Breast epithelium (tissue), 4 donors: ENCODE results near the gene GLYR1. TPM values are rescaled to one million over a fixed set of nuclear protein-coding genes. Genes with fewer than 3 reads are reported as not detected.

Source experiments
- DNase-seq, 2 donors: peaks; one replicate each; pipeline ENCODE4 v3.0.0-alpha.2; 2019; ENCODE audit warnings: low spot score in 2 of 2
- H3K27ac ChIP-seq, 2 donors: fragments of 200-600 bp; sonication (generic) in 1 of 2; one replicate each; pipeline ENCODE4 v1.5.1; 2016 to 2019; ENCODE audit warnings: mild to moderate bottlenecking in 1 of 2
- H3K27me3 ChIP-seq, 2 donors: fragments of 200-600 bp; sonication (generic) in 1 of 2; one replicate each; pipeline versions ENCODE4 v1.5.1 to v1.6.0; 2017 to 2019; ENCODE audit warnings: control low read depth in 1 of 2, mild to moderate bottlenecking in 1 of 2
- H3K36me3 ChIP-seq: fragments of 200-600 bp; one replicate; pipeline ENCODE4 v1.5.1; 2019
- H3K4me1 ChIP-seq, 2 donors: fragments of 200-600 bp; sonication (generic); one replicate each; pipeline ENCODE4 v1.5.1; 2016 to 2019; ENCODE audit warnings: control low read depth in 1 of 2
- H3K4me3 ChIP-seq, 3 donors: fragments of 200-600 bp; sonication (generic); 1 replicate in 2 of 3; 2 replicates in 1 of 3; pipeline ENCODE4 v1.5.1; 2016 to 2019; ENCODE audit warnings: mild to moderate bottlenecking in 3 of 3, moderate library complexity in 2 of 3
- H3K9me3 ChIP-seq, 2 donors: fragments of 200-600 bp; sonication (generic) in 1 of 2; one replicate each; pipeline ENCODE4 v1.5.1; 2016 to 2019; ENCODE audit warnings: control low read depth in 1 of 2
- POLR2A ChIP-seq: fragments of 450-650 bp; IDR thresholded peaks from one replicate; pipeline ENCODE4 v1.6.1; 2016; ENCODE audit warnings: antibody characterized with exemption, mild to moderate bottlenecking, moderate library complexity
- POLR2AphosphoS5 ChIP-seq, 3 donors: sonication (generic); formaldehyde crosslinking; IDR thresholded peaks; one replicate each; pipeline ENCODE4 v1.6.1; 2017; ENCODE audit warnings: antibody characterized with exemption in 3 of 3
- intact Hi-C: fragments of 100-400 bp; cut with DNase I; formaldehyde crosslinking; loops from one replicate; pipeline ENCODE4 v1.15.1; 2023; ENCODE audit warnings: low total_unique reads
- total RNA-seq, 3 donors: library from RNA; depleted of rRNA; stranded (reverse); fragments of >200 nt; gene quantifications; one replicate each; pipeline ENCODE4 v1.1.0, GENCODE V29; 2016
- TF ChIP-seq, protein P1 (sequence below), 3 donors: fragments of 450-650 bp; IDR thresholded peaks; one replicate each; pipeline ENCODE4 v1.5.1; 2016 to 2017; ENCODE audit warnings: antibody characterized with exemption in 3 of 3, mild to moderate bottlenecking in 3 of 3, moderate library complexity in 3 of 3

The GLYR1 gene
- total RNA-seq, 3 donors from 2014 or later = 57.2 to 79.0 (median 58.1) TPM

DNA sequence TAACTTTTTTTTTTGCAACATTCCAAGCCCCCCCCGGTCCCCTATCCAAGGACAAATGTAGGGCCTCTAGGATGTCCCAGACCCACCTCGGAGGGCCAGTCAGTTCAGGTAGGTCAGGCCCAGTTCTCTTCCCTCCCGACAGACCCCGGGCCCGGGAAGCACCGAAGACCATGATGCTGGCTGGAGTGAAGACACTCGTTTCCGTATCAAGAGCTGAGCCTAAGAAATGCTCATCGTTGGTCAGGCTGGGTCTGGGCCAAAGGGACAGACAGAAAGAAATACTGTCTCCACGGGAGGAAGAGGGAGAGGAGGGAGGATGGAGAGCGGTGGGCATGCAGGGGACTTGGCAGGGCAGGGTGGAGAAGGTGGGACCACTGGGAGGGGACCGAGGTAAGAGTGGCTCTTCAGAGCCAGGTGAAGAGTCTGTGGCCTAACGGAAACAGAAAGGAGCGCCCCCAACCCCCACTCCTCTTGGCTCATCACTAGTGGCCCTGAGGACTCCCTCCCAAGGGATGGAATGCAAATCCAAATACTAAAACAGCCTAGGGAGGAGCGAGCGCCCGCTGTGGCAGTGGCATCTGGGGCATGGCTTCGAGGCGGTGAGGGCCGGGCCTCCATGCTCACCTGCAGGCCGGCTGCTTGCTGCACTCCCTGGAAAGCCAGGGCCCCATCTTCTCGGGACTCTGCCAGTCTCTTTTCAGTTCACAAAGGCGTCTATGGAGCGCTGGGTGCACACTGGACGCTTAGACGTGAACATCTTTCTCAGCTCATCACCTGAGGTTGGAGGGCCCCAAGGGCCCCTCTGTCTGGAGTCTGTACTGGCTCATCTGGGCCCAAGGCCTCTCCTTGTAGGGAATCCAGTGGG, 43.0 kb downstream of the GLYR1 start:
- TF ChIP-seq POLR2AphosphoS5 (IDR thresholded peaks at IDR 0.05) = no peak
- no peak for TF ChIP-seq POLR2A
- TF ChIP-seq, protein P1, sequence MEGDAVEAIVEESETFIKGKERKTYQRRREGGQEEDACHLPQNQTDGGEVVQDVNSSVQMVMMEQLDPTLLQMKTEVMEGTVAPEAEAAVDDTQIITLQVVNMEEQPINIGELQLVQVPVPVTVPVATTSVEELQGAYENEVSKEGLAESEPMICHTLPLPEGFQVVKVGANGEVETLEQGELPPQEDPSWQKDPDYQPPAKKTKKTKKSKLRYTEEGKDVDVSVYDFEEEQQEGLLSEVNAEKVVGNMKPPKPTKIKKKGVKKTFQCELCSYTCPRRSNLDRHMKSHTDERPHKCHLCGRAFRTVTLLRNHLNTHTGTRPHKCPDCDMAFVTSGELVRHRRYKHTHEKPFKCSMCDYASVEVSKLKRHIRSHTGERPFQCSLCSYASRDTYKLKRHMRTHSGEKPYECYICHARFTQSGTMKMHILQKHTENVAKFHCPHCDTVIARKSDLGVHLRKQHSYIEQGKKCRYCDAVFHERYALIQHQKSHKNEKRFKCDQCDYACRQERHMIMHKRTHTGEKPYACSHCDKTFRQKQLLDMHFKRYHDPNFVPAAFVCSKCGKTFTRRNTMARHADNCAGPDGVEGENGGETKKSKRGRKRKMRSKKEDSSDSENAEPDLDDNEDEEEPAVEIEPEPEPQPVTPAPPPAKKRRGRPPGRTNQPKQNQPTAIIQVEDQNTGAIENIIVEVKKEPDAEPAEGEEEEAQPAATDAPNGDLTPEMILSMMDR (IDR thresholded peaks at IDR 0.05) = no peak
- Histone ChIP-seq H3K9me3 (no peaks in the 10 kb centered on the region), H3K27me3 (no peaks in the 10 kb centered on the region), H3K4me1 (peaks cover 0 to 6% of the 10 kb centered on the region in 2 donors), H3K27ac (no peak overlapping the region), H3K36me3 (no peaks in the 10 kb centered on the region), H3K4me3 (no peak overlapping the region)
- intact Hi-C loops = no loop called here
- DNase-seq = no peak

DNA sequence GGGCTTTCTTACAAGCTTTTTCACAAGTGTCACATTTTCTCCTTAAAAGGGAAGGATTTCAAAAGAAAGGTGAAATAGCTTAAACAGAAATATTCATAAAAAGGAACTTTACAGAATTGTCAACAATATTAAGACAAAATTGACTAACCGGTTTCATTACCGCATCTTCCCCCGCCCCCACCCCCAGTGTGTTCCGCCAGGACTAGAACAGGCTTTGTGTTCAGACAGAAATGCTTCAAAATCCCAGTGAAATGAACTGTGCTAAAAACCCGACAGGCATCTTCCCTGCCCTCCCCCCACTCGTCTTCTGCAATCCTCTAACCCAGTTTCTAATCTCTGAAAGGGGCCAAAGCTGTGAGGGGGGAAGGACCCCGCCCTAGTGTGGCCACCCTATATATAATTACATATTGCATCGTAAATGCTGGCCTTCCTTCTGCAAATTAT, 43.7 kb downstream of the GLYR1 start:
- Histone ChIP-seq H3K36me3 (no peaks in the 10 kb centered on the region), H3K27ac (no peak overlapping the region)

DNA sequence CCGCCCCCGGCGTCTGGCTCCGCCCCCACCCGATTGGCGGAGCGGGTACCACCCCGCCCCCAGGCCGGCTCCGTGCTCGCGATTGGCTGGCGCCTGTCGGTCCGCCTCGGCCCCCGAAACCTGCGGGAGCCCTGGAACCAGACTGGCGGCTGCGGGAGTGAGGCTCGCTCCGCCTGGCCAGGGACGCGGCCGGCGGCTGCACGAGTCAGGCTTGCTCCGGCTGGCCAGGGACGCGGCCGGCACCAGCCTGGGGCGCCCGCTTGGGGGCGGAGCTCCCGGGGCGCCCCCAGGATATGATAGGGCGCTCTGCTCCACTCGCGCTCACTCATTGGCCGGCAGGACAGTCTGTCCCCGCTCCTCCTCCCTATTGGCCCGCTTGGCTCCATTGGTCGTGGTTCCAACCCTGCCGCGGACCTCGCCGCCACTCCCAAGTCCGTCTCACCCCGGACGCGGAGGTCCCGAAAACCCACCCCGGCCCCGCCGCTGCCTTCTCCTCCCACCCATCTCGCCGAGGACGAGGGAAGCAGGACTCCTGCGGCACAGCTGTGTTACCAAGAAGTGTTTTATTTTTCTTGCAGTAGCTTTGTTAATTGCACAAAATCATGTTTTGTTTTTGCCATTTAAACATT, 44.3 kb downstream of the GLYR1 start:
- intact Hi-C loops = no loop called here
- H3K27ac ChIP-seq = peak overlapping the region; percentile 86 to 87
- peaks cover 0 to 6% of the 10 kb centered on the region in 2 donors for H3K4me1 ChIP-seq
- no peaks in the 10 kb centered on the region for H3K36me3 ChIP-seq
- peak overlapping the region; percentile 73 to 86 (median 82) for H3K4me3 ChIP-seq
- no peaks in the 10 kb centered on the region for H3K27me3 ChIP-seq
- peak; percentile 88 to 91 for DNase-seq
- no peaks in the 10 kb centered on the region for H3K9me3 ChIP-seq
- TF ChIP-seq, protein P1 (IDR thresholded peaks at IDR 0.05) = no peak
- no peak for TF ChIP-seq POLR2A
- peak in 2 of 3 donors; percentile 29 to 54 for TF ChIP-seq POLR2AphosphoS5 (IDR thresholded peaks at IDR 0.05)

More for the DNA sequence above, 43.7 kb downstream of the GLYR1 start:
- H3K4me1 ChIP-seq = peaks cover 0 to 6% of the 10 kb centered on the region in 2 donors
- peak overlapping the region in 2 of 3 donors; percentile 73 to 86 for H3K4me3 ChIP-seq
- DNase-seq = no peak
- no peak for TF ChIP-seq POLR2AphosphoS5 (IDR thresholded peaks at IDR 0.05)
- TF ChIP-seq, protein P1 (IDR thresholded peaks at IDR 0.05) = no peak
- TF ChIP-seq POLR2A = no peak
- no peaks in the 10 kb centered on the region for H3K27me3 ChIP-seq
- intact Hi-C loops = no loop called here
- no peaks in the 10 kb centered on the region for H3K9me3 ChIP-seq

DNA sequence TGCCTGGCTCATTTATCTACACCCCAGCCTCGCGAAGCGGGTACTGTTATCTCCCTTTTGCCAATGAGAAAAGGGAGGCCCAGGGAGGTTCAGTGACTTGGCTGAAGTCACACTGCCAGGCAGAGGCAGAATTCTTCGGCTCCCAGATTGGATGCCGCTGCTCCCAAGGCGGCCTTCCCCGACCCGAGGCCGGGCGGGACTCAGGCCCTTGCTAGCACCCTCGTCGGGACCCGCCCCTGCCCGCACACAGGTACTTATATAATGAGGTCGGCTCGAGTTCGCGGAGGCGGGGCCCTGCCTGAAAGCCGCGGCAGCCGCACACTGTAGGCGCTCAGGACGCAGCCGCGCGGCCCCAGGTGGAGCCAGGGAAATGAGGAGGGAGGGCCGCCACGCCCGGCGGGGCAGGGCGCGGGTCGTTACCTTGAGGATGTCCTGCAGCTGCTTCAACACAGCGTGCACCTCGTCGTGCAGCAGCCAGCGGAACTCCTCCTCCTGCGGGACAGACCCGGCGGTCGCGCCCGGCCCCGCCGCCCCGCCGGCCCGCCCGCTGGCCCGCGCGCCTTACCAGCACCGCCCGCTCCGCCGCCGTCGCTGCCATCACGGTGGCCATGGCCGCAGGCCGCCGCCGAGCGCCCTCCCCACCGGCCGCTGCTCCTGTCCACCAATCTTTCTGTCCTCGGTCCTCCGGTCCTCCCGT, 45.0 kb downstream of the GLYR1 start, which contains the start of gene ROGDI:
ROGDI (minus strand) TSS at position 672 of the 697 bp plus-strand sequence; CDS start at position 610, 62 bp downstream.
- Histone ChIP-seq H3K27ac (peak within 1 kb of the TSS; percentile 86 to 87), H3K4me1 (peaks cover 0 to 6% of the 10 kb centered on the region in 2 donors), H3K36me3 (no peaks in the 10 kb centered on the region), H3K27me3 (no peaks in the 10 kb centered on the region), H3K4me3 (peak within 1 kb of the TSS; percentile 73 to 86 (median 82)), H3K9me3 (no peaks in the 10 kb centered on the region)
- peak; percentile 85 to 90 for DNase-seq
- intact Hi-C loops = no loop called here
- TF ChIP-seq POLR2A (no peak), POLR2AphosphoS5 (IDR thresholded peaks at IDR 0.05) (peak in 2 of 3 donors; percentile 11 to 12)
- TF ChIP-seq, protein P1 (IDR thresholded peaks at IDR 0.05) = no peak
